SK-N-SH (cell line): ENCODE measurements around the gene CACFD1. TPM values are rescaled to one million over a fixed set of nuclear protein-coding genes. Genes with fewer than 3 reads are reported as not detected.

ENCODE experiments used
- CTCF ChIA-PET: fragments of 300-600, 350-600 bp; formaldehyde crosslinking; extraction: SDS; loops from one replicate; lab custom pipeline; 2021; lab: Yijun Ruan, JAX
- POLR2A ChIA-PET: fragments of 350-600 bp; sonication (Branson Sonifier 250); formaldehyde crosslinking; extraction: SDS; loops from one replicate; lab custom pipeline; 2020; ENCODE audit warnings: antibody characterized with exemption, inconsistent platforms; lab: Yijun Ruan, JAX
- DNase-seq: peaks from one replicate; pipeline ENCODE4 v3.0.0; 2012
- H2AFZ ChIP-seq: fragments of 200-600 bp; sonication (generic); 2 replicates; pipeline ENCODE4 v1.8.1; 2016; ENCODE audit warnings: antibody characterized with exemption, mild to moderate bottlenecking, low read depth
- H3F3A ChIP-seq: fragments of 200-600 bp; sonication (generic); replicated peaks from 2 replicates; pipeline ENCODE3; 2016; ENCODE audit warnings: antibody characterized with exemption, mild to moderate bottlenecking; ENCODE audit not compliant: insufficient read depth
- H3K27ac ChIP-seq, 2 experiments: fragments of 200-500 bp in 1 of 2; fragments of 200-600 bp in 1 of 2; sonication (Bioruptor generic) in 1 of 2; sonication (generic), shearing (Covaris generic) in 1 of 2; 2 replicates each; pipeline versions ENCODE4 v1.5.1 to v1.6.1; 2014 to 2016; ENCODE audit warnings: low read depth in 2 of 2, inconsistent platforms in 1 of 2, low read length in 1 of 2, mild to moderate bottlenecking in 1 of 2, mixed read lengths in 1 of 2
- H3K27me3 ChIP-seq: fragments of 200-600 bp; sonication (generic), shearing (Covaris generic); 2 replicates; pipeline ENCODE4 v1.6.1; 2016; ENCODE audit warnings: mixed run types; ENCODE audit not compliant: insufficient read depth
- H3K36me3 ChIP-seq, 2 experiments: fragments of 200-500 bp in 1 of 2; fragments of 200-600 bp in 1 of 2; sonication (Bioruptor generic) in 1 of 2; sonication (generic) in 1 of 2; replicated peaks in 1 of 2; 2 replicates each; pipeline versions ENCODE3 to v1.5.1; 2014 to 2016; ENCODE audit warnings: low read length in 1 of 2, mild to moderate bottlenecking in 1 of 2; ENCODE audit not compliant: insufficient read depth in 2 of 2, control insufficient read depth in 1 of 2
- H3K4me1 ChIP-seq, 2 experiments: fragments of 200-500 bp in 1 of 2; fragments of 200-600 bp in 1 of 2; sonication (Bioruptor generic) in 1 of 2; sonication (generic), shearing (Covaris generic) in 1 of 2; 2 replicates each; pipeline versions ENCODE4 v1.5.1 to v1.6.1; 2014 to 2016; ENCODE audit warnings: low read depth in 1 of 2, low read length in 1 of 2, mixed run types in 1 of 2; ENCODE audit not compliant: insufficient read depth in 2 of 2, control insufficient read depth in 1 of 2
- H3K4me2 ChIP-seq: fragments of 200-600 bp; sonication (generic), shearing (Covaris generic); 2 replicates; pipeline ENCODE4 v1.6.1; 2017; ENCODE audit warnings: mixed run types
- H3K4me3 ChIP-seq, 2 experiments: fragments of 200-500 bp in 1 of 2; fragments of 200-600 bp in 1 of 2; sonication (Bioruptor generic) in 1 of 2; sonication (generic), shearing (Covaris generic) in 1 of 2; 2 replicates each; pipeline versions ENCODE4 v1.5.1 to v1.8.1; 2014 to 2016; ENCODE audit warnings: low read depth in 2 of 2, inconsistent platforms in 1 of 2, low read length in 1 of 2, mild to moderate bottlenecking in 1 of 2, mixed read lengths in 1 of 2, moderate library complexity in 1 of 2
- H3K79me2 ChIP-seq: fragments of 200-600 bp; sonication (generic); 2 replicates; pipeline ENCODE4 v1.8.1; 2017; ENCODE audit warnings: mild to moderate bottlenecking; ENCODE audit not compliant: insufficient read depth
- H3K9ac ChIP-seq: fragments of 200-600 bp; sonication (generic); 2 replicates; pipeline ENCODE4 v1.6.1; 2017; ENCODE audit warnings: mixed run types
- H3K9me2 ChIP-seq: fragments of 200-600 bp; sonication (generic); 2 replicates; pipeline ENCODE4 v1.6.1; 2017; ENCODE audit warnings: mixed run types
- H3K9me3 ChIP-seq: fragments of 200-600 bp; sonication (generic); 2 replicates; pipeline ENCODE4 v1.6.1; 2017; ENCODE audit warnings: mixed run types, mild to moderate bottlenecking, moderate library complexity
- H4K20me1 ChIP-seq: fragments of 200-600 bp; sonication (generic); 2 replicates; pipeline ENCODE4 v1.6.1; 2017; ENCODE audit warnings: mild to moderate bottlenecking, mixed run types; ENCODE audit not compliant: insufficient read depth
- CHD2 ChIP-seq: fragments of 150-350 bp; IDR thresholded peaks from 2 replicates; pipeline ENCODE4 v1.6.1; 2018; ENCODE audit warnings: low read length; ENCODE audit not compliant: partially characterized antibody
- ELF1 ChIP-seq: IDR thresholded peaks from 2 replicates; pipeline ENCODE4 v1.4.0; 2012
- EP300 ChIP-seq, 2 experiments: IDR thresholded peaks; 2 replicates each; pipeline versions ENCODE4 v1.4.0 to v1.6.1; 2012; ENCODE audit warnings: borderline replicate concordance in 1 of 2, low read depth in 1 of 2, low read length in 1 of 2
- FOSL2 ChIP-seq: IDR thresholded peaks from 2 replicates; pipeline ENCODE4 v1.4.0; 2012; ENCODE audit warnings: low read depth, mild to moderate bottlenecking, moderate library complexity, borderline replicate concordance
- FOXJ3 ChIP-seq: sonication (generic); formaldehyde crosslinking; IDR thresholded peaks from 2 replicates; pipeline ENCODE4 v1.5.1; 2020; ENCODE audit warnings: mild to moderate bottlenecking, missing genetic modification reagents
- FOXM1 ChIP-seq: IDR thresholded peaks from 2 replicates; pipeline ENCODE4 v1.4.0; 2012; ENCODE audit warnings: low read depth, mild to moderate bottlenecking
- GABPA ChIP-seq: IDR thresholded peaks from 2 replicates; pipeline ENCODE4 v1.4.0; 2012; ENCODE audit warnings: low read depth, mild to moderate bottlenecking
- MXI1 ChIP-seq: IDR thresholded peaks from 2 replicates; pipeline ENCODE4 v1.6.1; 2012; ENCODE audit warnings: mild to moderate bottlenecking, low read depth, low read length, improper control_type of control experiment
- NFIC ChIP-seq: IDR thresholded peaks from 2 replicates; pipeline ENCODE4 v1.4.0; 2012; ENCODE audit warnings: borderline replicate concordance
- NRF1 ChIP-seq: IDR thresholded peaks from 2 replicates; pipeline ENCODE4 v1.6.1; 2012; ENCODE audit warnings: low read depth, mild to moderate bottlenecking, low read length
- POLR2AphosphoS5 ChIP-seq: IDR thresholded peaks from 2 replicates; pipeline ENCODE4 v1.6.1; 2012; ENCODE audit warnings: low read depth, low read length
- RAD21 ChIP-seq: IDR thresholded peaks from 2 replicates; pipeline ENCODE4 v1.6.1; 2012; ENCODE audit warnings: mild to moderate bottlenecking, low read length
- RCOR1 ChIP-seq: fragments of 150-350 bp; IDR thresholded peaks from 2 replicates; pipeline ENCODE4 v1.6.1; 2017; ENCODE audit warnings: antibody characterized with exemption, low read length
- RXRA ChIP-seq: IDR thresholded peaks from 2 replicates; pipeline ENCODE4 v1.4.0; 2012; ENCODE audit warnings: low read depth, mild to moderate bottlenecking, borderline replicate concordance
- SIN3A ChIP-seq: IDR thresholded peaks from 2 replicates; pipeline ENCODE4 v1.6.1; 2012; ENCODE audit warnings: low read depth, mild to moderate bottlenecking, low read length, moderate library complexity, borderline replicate concordance
- TAF1 ChIP-seq: IDR thresholded peaks from 2 replicates; pipeline ENCODE4 v1.6.1; 2012; ENCODE audit warnings: low read depth, mild to moderate bottlenecking, low read length, moderate library complexity, borderline replicate concordance
- WGBS: methylation state at CpG from one replicate; pipeline ENCODE4 v1.1.6; 2017; ENCODE audit warnings: low lambda C conversion rate; 5-methylcytosine and 5-hydroxymethylcytosine counted together
- polyA plus RNA-seq, 3 experiments: library from polyadenylated mRNA; depleted of rRNA; stranded (reverse); fragments of >200 nt; gene quantifications; 2 replicates each; pipeline ENCODE4 v1.2.3, GENCODE V29; 2012
- TF ChIP-seq, protein P1 (sequence below): IDR thresholded peaks from 2 replicates; pipeline ENCODE4 v1.4.0; 2012; ENCODE audit warnings: low read depth, borderline replicate concordance
- TF ChIP-seq, protein P2 (sequence below): IDR thresholded peaks from 2 replicates; pipeline ENCODE4 v1.4.0; 2012; ENCODE audit warnings: low read depth, borderline replicate concordance
- TF ChIP-seq, protein P3 (sequence below): fragments of 150-350 bp; IDR thresholded peaks from 2 replicates; pipeline ENCODE4 v1.6.1; 2016; ENCODE audit warnings: mild to moderate bottlenecking, low read depth, low read length
- TF ChIP-seq, protein P4 (sequence below): fragments of 150-350 bp; IDR thresholded peaks from 2 replicates; pipeline ENCODE4 v1.6.1; 2017; ENCODE audit warnings: antibody characterized with exemption, low read length, low read depth, borderline replicate concordance

CACFD1 gene
- polyA plus RNA-seq, 1 of the 3 experiments (the other 2 are of a cell fraction) = 16.8 TPM

DNA sequence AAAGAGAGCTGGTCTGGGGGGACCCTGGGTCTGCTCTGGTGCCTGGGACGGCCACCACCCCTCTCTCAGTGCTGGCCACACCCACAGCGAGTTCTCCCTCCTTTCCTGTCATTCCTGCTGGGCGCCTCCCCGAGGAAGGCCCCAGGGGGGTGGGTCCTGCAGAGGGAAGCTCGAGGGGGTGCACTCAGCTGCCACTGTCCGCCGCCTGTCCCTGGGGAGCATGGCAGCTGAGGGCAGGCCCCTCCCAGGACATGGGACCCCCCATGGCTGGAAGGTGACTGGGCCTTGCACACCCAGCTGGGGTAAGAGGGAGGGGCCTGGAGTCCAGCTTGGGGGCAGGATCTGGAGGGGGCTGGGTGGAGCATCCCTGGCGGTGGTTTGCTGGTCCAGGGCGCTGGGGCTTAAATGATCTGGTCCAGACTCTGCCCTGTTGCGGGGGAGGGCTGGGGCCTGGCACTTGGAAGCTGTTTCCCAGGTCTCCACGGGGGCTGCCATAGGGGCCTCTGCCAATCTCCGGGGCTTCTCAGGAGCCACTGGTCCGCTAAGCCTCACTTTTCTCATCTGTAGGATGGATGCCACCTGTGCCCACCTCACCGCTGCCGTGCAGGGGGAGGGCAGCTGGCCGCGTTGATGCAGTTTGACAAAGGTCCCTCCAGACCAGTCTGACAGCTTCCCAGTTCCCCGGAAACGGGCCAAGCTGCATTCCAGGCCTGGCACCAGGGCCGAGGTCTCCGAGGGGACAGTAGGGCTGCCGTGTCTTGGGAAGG, 25.1 kb downstream of the CACFD1 start:
- no peak overlapping the region for H3K4me2 ChIP-seq
- H3K27ac ChIP-seq = no peak overlapping the region; a peak in 1 of 4 replicates
- peaks cover 0 to 14% of the 10 kb centered on the region in 2 experiments; a peak in 1 of 4 replicates for H3K4me1 ChIP-seq
- ChIA-PET CTCF (interaction anchor here (0.8 to 3.9 kb wide), 15 partner anchors 9 to 463 kb away, joined by 3 to 23 read pairs (median 6); no protein-coding TSS in a partner anchor), POLR2A (interaction anchor here (0.8 to 1.0 kb wide), 3 partner anchors 21 to 151 kb away, joined by 3 to 4 read pairs (median 3); partner anchors contain the start of genes CACFD1 and DBH)
- H3K79me2 ChIP-seq = no peaks in the 10 kb centered on the region
- H3K9me3 ChIP-seq = no peaks in the 10 kb centered on the region
- no peaks in the 10 kb centered on the region for H3K36me3 ChIP-seq
- H4K20me1 ChIP-seq = no peaks in the 10 kb centered on the region
- 88% methylated on average over 9 of the region's 22 CpGs for WGBS
- DNase-seq = peak; percentile 71
- no peak overlapping the region for H3K4me3 ChIP-seq
- no peak overlapping the region for H3K9ac ChIP-seq
- H3F3A ChIP-seq = no peaks in the 10 kb centered on the region
- H3K27me3 ChIP-seq = no peaks in the 10 kb centered on the region
- TF ChIP-seq FOXJ3 = no peak
- no peak for TF ChIP-seq POLR2AphosphoS5
- no peak for TF ChIP-seq RCOR1
- no peak for TF ChIP-seq GABPA
- TF ChIP-seq RXRA = no peak
- TF ChIP-seq, protein P1, sequence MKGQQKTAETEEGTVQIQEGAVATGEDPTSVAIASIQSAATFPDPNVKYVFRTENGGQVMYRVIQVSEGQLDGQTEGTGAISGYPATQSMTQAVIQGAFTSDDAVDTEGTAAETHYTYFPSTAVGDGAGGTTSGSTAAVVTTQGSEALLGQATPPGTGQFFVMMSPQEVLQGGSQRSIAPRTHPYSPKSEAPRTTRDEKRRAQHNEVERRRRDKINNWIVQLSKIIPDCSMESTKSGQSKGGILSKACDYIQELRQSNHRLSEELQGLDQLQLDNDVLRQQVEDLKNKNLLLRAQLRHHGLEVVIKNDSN = no peak
- TF ChIP-seq, protein P2, sequence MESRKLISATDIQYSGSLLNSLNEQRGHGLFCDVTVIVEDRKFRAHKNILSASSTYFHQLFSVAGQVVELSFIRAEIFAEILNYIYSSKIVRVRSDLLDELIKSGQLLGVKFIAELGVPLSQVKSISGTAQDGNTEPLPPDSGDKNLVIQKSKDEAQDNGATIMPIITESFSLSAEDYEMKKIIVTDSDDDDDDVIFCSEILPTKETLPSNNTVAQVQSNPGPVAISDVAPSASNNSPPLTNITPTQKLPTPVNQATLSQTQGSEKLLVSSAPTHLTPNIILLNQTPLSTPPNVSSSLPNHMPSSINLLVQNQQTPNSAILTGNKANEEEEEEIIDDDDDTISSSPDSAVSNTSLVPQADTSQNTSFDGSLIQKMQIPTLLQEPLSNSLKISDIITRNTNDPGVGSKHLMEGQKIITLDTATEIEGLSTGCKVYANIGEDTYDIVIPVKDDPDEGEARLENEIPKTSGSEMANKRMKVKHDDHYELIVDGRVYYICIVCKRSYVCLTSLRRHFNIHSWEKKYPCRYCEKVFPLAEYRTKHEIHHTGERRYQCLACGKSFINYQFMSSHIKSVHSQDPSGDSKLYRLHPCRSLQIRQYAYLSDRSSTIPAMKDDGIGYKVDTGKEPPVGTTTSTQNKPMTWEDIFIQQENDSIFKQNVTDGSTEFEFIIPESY = no peak
- no peak for TF ChIP-seq EP300 (IDR thresholded peaks at IDR 0.05; ENCODE audit: borderline replicate concordance in 1 of 2, low read depth in 1 of 2, low read length in 1 of 2)
- no peak for TF ChIP-seq CHD2
- no peak for TF ChIP-seq MXI1
- no peak for TF ChIP-seq ELF1
- TF ChIP-seq TAF1 = no peak
- no peak for TF ChIP-seq FOXM1
- TF ChIP-seq NFIC = no peak
- TF ChIP-seq, protein P3, sequence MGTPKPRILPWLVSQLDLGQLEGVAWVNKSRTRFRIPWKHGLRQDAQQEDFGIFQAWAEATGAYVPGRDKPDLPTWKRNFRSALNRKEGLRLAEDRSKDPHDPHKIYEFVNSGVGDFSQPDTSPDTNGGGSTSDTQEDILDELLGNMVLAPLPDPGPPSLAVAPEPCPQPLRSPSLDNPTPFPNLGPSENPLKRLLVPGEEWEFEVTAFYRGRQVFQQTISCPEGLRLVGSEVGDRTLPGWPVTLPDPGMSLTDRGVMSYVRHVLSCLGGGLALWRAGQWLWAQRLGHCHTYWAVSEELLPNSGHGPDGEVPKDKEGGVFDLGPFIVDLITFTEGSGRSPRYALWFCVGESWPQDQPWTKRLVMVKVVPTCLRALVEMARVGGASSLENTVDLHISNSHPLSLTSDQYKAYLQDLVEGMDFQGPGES = no peak
- TF ChIP-seq NRF1 = no peak
- TF ChIP-seq FOSL2 = no peak
- TF ChIP-seq, protein P4, sequence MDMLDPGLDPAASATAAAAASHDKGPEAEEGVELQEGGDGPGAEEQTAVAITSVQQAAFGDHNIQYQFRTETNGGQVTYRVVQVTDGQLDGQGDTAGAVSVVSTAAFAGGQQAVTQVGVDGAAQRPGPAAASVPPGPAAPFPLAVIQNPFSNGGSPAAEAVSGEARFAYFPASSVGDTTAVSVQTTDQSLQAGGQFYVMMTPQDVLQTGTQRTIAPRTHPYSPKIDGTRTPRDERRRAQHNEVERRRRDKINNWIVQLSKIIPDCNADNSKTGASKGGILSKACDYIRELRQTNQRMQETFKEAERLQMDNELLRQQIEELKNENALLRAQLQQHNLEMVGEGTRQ = no peak
- no peak for TF ChIP-seq RAD21
- TF ChIP-seq SIN3A = no peak
- H3K9me2 ChIP-seq = no peaks in the 10 kb centered on the region
- H2AFZ ChIP-seq = no peak overlapping the region
